WTC11 (cell line): ENCODE data around the gene TNRC6A.

Experiments
- CBFB ChIP-seq: sonication (generic); formaldehyde crosslinking; IDR thresholded peaks from 2 replicates; pipeline ENCODE4 v1.8.1; 2022; ENCODE audit warnings: mild to moderate bottlenecking, low read depth, missing genetic modification reagents
- CREB1 ChIP-seq: sonication (generic); formaldehyde crosslinking; IDR thresholded peaks from 2 replicates; pipeline ENCODE4 v1.8.0; 2023; ENCODE audit warnings: mild to moderate bottlenecking, missing genetic modification reagents
- GTF2I ChIP-seq: fragments of 250-450 bp; sonication (Bioruptor Pico); conservative IDR thresholded peaks from 2 replicates; pipeline ENCODE4 v1.4.0; 2021; ENCODE audit warnings: mild to moderate bottlenecking
- JUN ChIP-seq: sonication (generic); formaldehyde crosslinking; IDR thresholded peaks from 2 replicates; pipeline ENCODE4 v1.8.0; 2023; ENCODE audit warnings: mild to moderate bottlenecking, missing genetic modification reagents
- NFE2L1 ChIP-seq: sonication (generic); formaldehyde crosslinking; IDR thresholded peaks from 2 replicates; pipeline ENCODE4 v1.8.1; 2023; ENCODE audit warnings: missing genetic modification reagents
- SP1 ChIP-seq: sonication (generic); formaldehyde crosslinking; conservative IDR thresholded peaks from 2 replicates; pipeline ENCODE4 v1.8.1; 2022; ENCODE audit warnings: missing genetic modification reagents
- TEAD1 ChIP-seq: sonication (generic); formaldehyde crosslinking; IDR thresholded peaks from 2 replicates; pipeline ENCODE4 v1.8.0; 2022; ENCODE audit warnings: mild to moderate bottlenecking, missing genetic modification reagents
- ZNF121 ChIP-seq: sonication (generic); formaldehyde crosslinking; IDR thresholded peaks from 2 replicates; pipeline ENCODE4 v1.8.0; 2023; ENCODE audit warnings: missing genetic modification reagents
- ZNF219 ChIP-seq: sonication (generic); formaldehyde crosslinking; IDR thresholded peaks from 2 replicates; pipeline ENCODE4 v1.8.0; 2023; ENCODE audit warnings: missing genetic modification reagents, mild to moderate bottlenecking, borderline replicate concordance
- TF ChIP-seq, protein P1 (sequence below): fragments of 200-600 bp; IDR thresholded peaks from 2 replicates; pipeline ENCODE4 v1.8.0; 2022; ENCODE audit warnings: antibody characterized with exemption
- TF ChIP-seq, protein P2 (sequence below): sonication (generic); formaldehyde crosslinking; IDR thresholded peaks from 2 replicates; pipeline ENCODE4 v1.8.0; 2022; ENCODE audit warnings: mild to moderate bottlenecking, missing genetic modification reagents
- TF ChIP-seq, protein P3 (sequence below): sonication (generic); formaldehyde crosslinking; IDR thresholded peaks from 2 replicates; pipeline ENCODE4 v1.8.1; 2023; ENCODE audit warnings: mild to moderate bottlenecking, missing genetic modification reagents, moderate library complexity
- TF ChIP-seq, protein P4 (sequence below): sonication (generic); formaldehyde crosslinking; IDR thresholded peaks from 2 replicates; pipeline ENCODE4 v1.8.0; 2023; ENCODE audit warnings: missing genetic modification reagents

DNA sequence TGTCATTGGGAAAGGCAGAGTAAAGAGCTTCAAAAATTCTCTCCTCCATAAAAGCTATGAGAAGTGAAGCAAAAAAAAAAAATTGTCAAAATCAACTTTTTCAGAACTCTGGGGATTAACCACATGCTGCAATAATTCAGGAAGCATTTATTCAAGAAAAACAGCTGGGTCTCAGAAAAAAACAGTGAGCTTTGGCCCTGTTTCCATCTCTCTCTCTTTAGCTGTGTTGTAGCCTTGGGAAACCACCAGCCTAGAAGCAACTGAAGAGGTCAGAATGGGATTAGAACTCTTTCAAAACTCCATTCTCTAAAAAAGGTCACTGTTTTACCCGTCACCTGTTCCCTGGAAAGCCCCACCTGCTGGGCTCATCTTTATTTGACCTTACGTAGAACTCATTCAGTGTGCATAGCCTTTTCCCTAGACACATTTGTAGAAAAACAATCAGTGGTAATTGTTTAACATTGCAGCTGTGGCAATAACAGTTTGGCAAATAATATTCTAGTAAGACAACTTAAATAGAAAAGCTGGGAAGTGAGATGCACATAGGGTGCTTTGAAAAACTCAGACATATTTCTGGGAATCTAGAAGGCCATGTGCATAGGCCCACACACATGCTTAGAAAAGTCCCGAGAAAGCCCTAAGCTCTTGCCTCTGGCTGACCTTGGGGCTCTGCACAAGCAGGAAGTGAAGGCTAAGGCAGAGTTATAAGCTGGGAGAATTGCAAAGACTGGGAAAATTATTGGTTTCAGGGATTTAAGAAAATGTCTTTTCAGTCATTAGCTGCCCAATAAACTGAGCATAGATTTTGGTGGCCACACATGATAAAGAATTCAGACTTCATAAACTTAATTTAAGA lies 134.4 kb downstream of the TNRC6A start:
- TF ChIP-seq, protein P1, sequence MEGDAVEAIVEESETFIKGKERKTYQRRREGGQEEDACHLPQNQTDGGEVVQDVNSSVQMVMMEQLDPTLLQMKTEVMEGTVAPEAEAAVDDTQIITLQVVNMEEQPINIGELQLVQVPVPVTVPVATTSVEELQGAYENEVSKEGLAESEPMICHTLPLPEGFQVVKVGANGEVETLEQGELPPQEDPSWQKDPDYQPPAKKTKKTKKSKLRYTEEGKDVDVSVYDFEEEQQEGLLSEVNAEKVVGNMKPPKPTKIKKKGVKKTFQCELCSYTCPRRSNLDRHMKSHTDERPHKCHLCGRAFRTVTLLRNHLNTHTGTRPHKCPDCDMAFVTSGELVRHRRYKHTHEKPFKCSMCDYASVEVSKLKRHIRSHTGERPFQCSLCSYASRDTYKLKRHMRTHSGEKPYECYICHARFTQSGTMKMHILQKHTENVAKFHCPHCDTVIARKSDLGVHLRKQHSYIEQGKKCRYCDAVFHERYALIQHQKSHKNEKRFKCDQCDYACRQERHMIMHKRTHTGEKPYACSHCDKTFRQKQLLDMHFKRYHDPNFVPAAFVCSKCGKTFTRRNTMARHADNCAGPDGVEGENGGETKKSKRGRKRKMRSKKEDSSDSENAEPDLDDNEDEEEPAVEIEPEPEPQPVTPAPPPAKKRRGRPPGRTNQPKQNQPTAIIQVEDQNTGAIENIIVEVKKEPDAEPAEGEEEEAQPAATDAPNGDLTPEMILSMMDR, result no peak
- TF ChIP-seq, protein P2, sequence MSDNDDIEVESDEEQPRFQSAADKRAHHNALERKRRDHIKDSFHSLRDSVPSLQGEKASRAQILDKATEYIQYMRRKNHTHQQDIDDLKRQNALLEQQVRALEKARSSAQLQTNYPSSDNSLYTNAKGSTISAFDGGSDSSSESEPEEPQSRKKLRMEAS, result no peak
- TF ChIP-seq NFE2L1 (no peak), ZNF121 (CRISPR knock-in tag) (no peak), SP1 (CRISPR knock-in tag) (no peak), ZNF219 (CRISPR knock-in tag) (no peak), CBFB (no peak), JUN (no peak), GTF2I (CRISPR knock-in tag) (no peak), CREB1 (CRISPR knock-in tag) (no peak), TEAD1 (CRISPR knock-in tag) (no peak)
- TF ChIP-seq, protein P3, sequence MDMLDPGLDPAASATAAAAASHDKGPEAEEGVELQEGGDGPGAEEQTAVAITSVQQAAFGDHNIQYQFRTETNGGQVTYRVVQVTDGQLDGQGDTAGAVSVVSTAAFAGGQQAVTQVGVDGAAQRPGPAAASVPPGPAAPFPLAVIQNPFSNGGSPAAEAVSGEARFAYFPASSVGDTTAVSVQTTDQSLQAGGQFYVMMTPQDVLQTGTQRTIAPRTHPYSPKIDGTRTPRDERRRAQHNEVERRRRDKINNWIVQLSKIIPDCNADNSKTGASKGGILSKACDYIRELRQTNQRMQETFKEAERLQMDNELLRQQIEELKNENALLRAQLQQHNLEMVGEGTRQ (CRISPR knock-in tag), result no peak
- TF ChIP-seq, protein P4, sequence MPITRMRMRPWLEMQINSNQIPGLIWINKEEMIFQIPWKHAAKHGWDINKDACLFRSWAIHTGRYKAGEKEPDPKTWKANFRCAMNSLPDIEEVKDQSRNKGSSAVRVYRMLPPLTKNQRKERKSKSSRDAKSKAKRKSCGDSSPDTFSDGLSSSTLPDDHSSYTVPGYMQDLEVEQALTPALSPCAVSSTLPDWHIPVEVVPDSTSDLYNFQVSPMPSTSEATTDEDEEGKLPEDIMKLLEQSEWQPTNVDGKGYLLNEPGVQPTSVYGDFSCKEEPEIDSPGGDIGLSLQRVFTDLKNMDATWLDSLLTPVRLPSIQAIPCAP (CRISPR knock-in tag), result no peak
